Stimulated activated CD4-positive, alpha-beta T cell treated with anti-CD3 and anti-CD28 coated beads, Interleukin-4, amount 100 ng/mL, for 48 hours (primary cell): Measurements from ENCODE around the gene CCR4.
"Not testable (repeated sequence)": the region's sequence is repeated elsewhere in the genome, so short reads cannot be mapped to it uniquely, and the experiment has no call there.

Experiments used
- DNase-seq, 2 donors: peaks; one replicate each; pipeline ENCODE4 v3.0.0-alpha.2; 2020; ENCODE audit warnings: low read depth in 2 of 2

The CCR4 gene

DNA sequence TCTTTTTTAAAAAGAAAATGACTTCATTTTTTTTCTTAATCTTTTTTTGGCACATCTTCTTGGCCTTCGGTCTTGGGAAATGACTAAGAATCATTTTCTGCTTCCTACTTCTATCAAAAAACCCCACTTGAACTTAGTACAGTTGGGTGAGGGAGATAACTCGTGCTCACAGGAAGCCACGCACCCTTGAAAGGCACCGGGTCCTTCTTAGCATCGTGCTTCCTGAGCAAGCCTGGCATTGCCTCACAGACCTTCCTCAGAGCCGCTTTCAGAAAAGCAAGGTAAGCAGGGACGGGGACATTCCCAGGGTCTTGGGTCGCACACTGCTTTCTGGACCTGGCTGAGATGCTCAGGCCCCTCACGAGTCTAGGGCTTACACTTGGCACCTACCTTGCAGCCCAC is at the start of gene CCR4:
Gene CCR4 (plus strand): TSS at position 235 of the 402 bp plus-strand sequence. CDS start 1,779 bp downstream, outside the sequence.
- peak; percentile 41 to 49 for DNase-seq

DNA sequence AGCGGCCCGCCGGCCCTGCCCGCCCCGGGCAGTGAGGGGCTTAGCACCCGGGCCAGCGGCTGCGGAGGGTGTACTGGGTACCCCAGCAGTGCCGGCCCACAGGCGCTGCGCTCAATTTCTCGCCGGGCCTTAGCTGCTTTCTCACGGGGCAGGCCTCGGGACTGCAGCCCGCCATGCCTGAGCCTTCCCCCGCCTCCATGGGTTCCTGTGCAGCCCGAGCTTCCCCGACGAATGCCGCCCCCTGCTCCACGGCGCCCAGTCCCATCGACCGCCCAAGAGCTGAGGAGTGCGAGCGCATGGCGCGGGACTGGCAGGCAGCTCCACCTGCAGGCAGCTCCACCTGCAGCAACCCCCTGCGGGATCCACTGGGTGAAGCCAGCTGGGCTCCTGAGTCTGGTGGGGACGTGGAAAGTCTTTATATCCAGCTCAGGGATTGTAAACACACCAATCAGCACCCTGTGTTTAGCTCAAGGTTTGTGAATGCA is 48.5 kb upstream of the CCR4 start:
- DNase-seq, result peak; percentile 18 to 28

DNA sequence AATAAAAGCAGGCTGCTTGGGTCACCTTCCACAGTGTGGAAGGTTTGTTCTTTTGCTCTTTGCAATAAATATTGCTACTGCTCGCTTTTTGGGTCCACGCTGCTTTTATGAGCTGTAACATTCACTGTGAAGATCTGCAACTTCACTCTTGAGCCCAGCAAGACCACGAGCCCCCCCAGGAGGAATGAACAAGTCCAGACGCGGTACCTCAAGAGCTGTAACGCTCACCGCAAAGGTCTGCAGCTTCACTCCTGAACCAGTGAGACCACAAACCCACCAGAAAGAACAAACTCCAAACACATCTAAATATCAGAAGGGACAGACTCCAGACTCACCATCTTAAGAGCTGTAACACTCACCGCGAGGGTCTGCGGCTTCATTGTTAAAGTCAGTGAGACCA is 47.5 kb upstream of the CCR4 start:
- no peak for DNase-seq

DNA sequence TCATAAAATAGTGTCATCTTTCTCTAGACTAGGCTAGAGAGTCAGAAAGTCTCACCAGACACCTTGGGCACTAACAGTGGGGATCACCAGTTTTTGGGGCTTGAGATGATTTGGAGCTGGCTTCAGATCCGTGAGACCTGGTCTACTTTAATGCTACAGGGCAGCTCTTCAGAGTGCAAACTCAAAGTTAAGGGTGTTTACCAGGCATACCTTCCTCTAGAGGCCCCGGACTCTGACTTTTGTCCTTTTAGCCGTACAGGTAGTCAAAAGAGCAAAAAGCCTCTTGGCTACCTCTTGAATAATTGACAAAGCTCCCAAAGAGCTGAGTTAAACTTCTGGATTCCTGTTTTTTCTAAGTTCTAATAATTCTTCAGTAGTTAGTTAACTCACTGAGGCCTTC is 41.4 kb upstream of the CCR4 start:
- no peak for DNase-seq

- DNase-seq, result no peak
Measured at GRCh38 chr3:32910954-32911353, 40.5 kb upstream of the CCR4 start.

GRCh38 chr3:32912046-32912445 is 39.4 kb upstream of the CCR4 start:
- DNase-seq, result no peak

- no peak for DNase-seq
Measured at GRCh38 chr3:32913790-32914446, 37.5 kb upstream of the CCR4 start.

DNA sequence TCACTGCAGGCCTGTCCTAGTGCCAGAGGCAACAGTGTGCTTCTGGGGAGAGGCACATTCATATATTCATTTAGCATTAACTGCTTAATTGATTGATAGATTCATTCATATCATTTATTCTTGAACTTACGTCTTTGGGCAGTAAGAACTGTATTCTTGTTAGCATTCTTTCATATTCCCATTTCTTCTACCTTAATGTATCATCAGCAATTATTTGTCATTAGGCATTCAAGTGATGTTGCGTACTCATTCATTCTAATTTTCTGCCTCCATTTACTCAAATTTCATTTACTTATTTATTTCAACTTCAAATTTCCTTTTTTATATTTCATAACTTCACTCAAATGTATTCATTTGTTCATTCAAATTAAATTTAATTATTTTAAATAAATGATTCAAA is 31.5 kb upstream of the CCR4 start:
- no peak for DNase-seq

GRCh38 chr3:32922078-32922477 is 29.4 kb upstream of the CCR4 start:
- no peak for DNase-seq

- DNase-seq, result no peak
Measured at GRCh38 chr3:32930161-32930560, 21.3 kb upstream of the CCR4 start.

DNA sequence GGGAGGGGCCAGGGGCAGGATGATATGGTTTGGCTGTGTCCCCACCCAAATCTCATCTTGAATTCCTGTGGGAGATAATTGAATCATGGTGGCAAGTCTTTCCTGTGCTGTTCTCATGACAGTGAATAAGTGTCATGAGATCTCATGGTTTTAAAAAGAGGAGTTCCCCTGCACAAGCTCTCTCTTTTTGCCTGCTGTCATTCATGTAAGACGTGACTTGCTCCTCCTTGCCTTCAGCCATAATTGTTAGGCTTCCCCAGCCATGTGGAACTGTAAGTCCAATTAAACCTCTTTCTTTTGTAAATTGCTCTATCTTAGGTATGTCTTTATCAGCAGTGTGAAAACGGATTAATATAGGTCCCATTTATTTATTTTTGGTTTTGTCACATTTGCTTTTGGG is 20.2 kb upstream of the CCR4 start:
- not testable (repeated sequence) for DNase-seq

- no peak for DNase-seq
Measured at GRCh38 chr3:32934150-32934742, 17.2 kb upstream of the CCR4 start.

GRCh38 chr3:32937331-32937730 is 14.1 kb upstream of the CCR4 start:
- DNase-seq, result no peak

DNA sequence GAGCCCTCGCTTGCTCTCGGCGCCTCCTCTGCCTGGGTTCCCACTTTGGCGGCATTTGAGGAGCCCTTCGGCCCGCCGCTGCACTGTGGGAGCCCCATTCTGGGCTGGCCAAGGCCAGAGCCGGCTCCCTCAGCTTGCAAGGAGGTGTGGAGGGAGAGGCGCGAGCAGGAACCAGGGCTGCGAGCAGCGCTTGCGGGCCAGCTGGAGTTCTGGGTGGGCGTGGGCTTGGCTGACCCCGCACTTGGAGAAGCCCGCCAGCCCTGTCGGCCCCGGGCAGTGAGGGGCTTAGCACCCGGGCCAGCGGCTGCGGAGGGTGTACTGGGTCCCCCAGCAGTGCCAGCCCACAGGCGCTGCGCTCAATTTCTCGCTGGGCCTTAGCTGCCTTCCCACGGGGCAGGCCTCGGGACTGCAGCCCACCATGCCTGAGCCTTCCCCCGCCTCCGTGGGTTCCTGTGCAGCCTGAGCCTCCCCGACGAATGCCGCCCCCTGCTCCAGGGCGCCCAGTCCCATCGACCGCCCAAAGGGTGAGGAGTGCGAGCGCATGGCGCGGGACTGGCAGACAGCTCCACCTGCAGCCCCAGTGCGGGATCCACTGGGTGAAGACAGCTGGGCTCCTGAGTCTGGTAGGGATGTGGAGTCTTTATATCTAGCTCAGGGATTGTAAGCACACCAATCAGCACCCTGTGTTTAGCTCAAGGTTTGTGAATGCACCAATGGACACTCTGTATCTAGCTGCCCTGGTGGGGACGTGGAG is 11.7 kb upstream of the CCR4 start:
- DNase-seq, result not testable (repeated sequence)

DNA sequence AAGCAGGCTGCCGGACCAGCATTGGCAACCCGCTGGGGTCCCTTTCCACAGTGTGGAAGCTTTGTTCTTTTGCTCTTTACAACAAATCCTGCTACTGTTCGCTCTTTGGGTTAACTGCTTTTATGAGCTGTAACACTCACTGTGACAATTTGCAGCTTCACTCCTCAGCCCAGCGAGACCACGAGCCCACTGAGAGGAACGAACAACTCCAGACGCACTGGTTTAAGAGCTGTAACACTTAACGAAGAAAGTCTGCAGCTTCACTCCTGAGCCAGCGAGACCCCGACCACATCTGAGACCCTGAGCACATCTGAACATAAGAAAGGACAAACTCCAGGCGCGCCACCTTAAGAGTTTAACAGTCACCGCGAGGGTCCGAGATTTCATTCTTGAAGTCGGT is 10.7 kb upstream of the CCR4 start:
- DNase-seq, result no peak

GRCh38 chr3:32945136-32945535 is 6.3 kb upstream of the CCR4 start:
- no peak for DNase-seq

GRCh38 chr3:32945598-32945997 is 5.8 kb upstream of the CCR4 start:
- DNase-seq, result not testable (repeated sequence)

DNA sequence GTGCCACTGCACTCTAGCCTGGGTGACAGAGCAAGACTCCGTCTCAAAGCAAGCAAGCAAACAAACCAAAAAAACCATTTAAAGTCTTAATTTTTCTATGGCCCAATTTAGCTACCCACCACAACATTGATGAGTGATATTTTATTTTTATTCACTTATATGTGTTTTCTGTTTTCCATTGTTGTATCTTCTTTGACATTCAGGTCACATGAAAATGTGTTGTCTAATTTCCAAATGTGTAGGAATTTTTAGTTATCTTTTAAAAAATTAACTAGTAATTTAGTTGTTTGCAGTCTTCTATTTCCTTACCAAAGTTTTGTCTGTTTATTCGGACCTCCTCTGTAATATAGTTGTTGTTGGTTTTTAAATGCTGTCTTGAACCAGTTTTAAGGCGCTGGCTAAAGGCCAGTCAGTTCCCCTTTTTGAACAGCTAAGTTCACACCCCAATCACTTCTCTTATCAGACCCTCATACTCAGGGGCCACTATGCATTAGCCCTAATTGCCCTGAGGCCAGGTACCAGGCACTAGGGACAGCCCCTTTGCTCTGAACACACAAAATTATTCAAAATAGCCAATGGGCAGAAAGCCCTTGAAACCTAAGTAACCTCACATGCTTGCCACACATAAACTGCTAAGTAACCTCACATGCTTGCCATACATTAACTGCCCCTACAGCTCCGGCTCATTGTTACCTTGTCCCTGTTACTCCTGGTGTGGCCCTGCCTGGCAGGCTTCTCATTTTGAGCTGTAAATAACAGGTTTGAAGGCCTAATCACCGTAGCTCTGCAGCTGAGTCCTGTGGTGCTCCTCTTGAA is 4.3 kb upstream of the CCR4 start:
- no peak for DNase-seq

DNA sequence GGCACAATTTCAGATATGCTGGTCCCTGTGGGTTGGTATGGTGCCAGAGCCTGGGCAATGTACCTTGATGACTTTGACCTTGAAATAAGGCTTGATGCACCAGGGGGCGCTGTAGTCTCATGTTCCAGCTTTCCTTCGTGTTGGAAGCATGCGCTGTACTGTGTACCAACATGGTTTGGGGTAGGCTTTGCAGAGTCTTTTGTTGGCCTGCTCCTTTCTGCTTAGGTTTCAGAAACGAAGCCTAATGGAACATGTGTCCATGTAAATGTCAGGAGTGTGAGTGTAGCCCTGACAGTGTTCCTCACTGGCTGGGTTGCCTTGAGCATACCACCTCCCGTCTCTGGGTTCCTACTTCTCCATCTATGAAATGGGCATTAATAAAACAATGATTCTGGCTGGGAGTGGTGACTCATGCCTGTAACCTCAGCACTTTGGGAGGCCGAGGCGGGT is 3.6 kb upstream of the CCR4 start:
- peak; percentile 93 to 97 for DNase-seq

DNA sequence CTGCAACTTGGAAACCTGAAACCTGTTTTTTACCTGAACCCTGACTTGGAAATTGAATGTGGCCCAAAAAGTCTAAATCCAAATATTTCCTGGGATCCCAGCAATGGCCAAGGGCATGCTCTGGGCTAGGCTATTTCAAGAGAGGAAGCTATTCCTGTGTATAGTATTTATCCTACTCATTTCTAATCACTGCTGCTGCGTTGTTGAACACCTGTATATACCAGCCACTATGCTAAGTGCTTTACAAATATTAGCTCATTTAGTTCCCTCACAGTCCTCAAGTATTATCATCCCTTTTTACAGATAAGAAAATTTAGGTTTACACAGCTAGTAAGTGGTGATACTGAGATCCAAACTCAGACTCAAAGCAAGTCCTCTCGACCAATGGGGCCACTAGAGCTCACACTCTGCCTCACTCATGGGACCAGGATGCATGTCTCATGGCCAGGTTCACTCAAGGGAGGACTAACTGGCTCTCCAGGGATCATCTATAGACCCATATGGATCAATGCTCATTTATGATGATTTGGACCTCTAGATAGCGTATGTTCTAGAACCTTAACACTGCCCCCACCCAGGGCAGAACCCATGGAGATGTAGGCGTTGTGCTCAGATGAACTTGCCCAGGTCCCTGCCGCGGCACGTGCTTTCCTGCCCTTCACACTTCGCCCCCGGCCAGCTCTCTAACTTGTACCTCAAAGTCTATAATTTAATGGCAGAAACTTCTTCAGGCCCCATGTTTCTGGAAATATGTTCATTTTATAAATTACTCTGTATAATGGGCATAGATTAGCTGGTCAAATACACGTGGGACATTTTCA is 2.6 kb upstream of the CCR4 start:
- DNase-seq, result no peak

DNA sequence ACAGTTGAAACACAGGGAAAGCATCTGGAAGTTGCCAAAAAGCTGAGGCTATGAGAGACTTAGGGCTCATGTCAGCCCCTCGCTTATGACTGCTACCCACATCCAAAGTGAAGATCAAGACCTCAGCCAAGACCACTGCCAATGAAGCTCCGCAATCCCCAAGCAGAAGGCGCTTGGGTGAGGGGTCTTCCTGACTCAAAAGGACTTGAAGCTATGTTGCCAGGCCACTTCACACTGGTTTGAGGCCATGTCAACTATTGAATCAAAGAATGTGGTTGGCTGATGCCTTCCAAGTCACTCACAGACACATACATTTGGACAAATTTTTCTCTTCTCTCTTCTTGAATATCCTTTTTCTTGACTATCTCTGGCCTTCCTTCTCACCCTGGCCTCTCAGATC is 928 bp upstream of the CCR4 start:
- DNase-seq, result no peak
